Neural progenitor cell (in vitro differentiated cells): ENCODE measurements around the gene NQO2. TPM values are rescaled to one million over a fixed set of nuclear protein-coding genes. Genes with fewer than 3 reads are reported as not detected.

Experiments
- DNase-seq: peaks from one replicate; pipeline ENCODE4 v3.0.0-alpha.2; 2016; ENCODE audit warnings: low spot score
- H2AFZ ChIP-seq: fragments of 200-600 bp; sonication (generic); replicated peaks from 2 replicates; pipeline ENCODE4 v1.6.1; 2016; ENCODE audit warnings: antibody characterized with exemption
- H3F3A ChIP-seq: fragments of 200-600 bp; sonication (generic); 2 replicates; pipeline ENCODE4 v1.6.1; 2016; ENCODE audit warnings: antibody characterized with exemption, low read depth
- H3K27ac ChIP-seq: fragments of 200-600 bp; sonication (generic); 2 replicates; pipeline ENCODE4 v1.5.1; 2016; ENCODE audit warnings: mild to moderate bottlenecking
- H3K27me3 ChIP-seq: fragments of 200-600 bp; sonication (generic); 2 replicates; pipeline ENCODE4 v1.6.1; 2016; ENCODE audit warnings: mild to moderate bottlenecking, moderate library complexity
- H3K36me3 ChIP-seq: fragments of 200-600 bp; sonication (generic); 2 replicates; pipeline ENCODE4 v1.5.1; 2016
- H3K4me1 ChIP-seq: fragments of 200-600 bp; sonication (generic); 2 replicates; pipeline ENCODE4 v1.6.1; 2016; ENCODE audit warnings: mixed run types
- H3K4me2 ChIP-seq: fragments of 200-600 bp; sonication (generic); 2 replicates; pipeline ENCODE4 v1.6.1; 2016
- H3K4me3 ChIP-seq: fragments of 200-600 bp; sonication (generic); 2 replicates; pipeline ENCODE4 v1.5.1; 2016
- H3K79me2 ChIP-seq: fragments of 200-600 bp; sonication (generic); 2 replicates; pipeline ENCODE4 v1.6.1; 2016; ENCODE audit warnings: low read depth
- H3K9ac ChIP-seq: fragments of 200-600 bp; sonication (generic); 2 replicates; pipeline ENCODE4 v1.6.1; 2016
- H3K9me3 ChIP-seq: fragments of 200-600 bp; sonication (generic); 2 replicates; pipeline ENCODE4 v1.5.1; 2016; ENCODE audit warnings: low read depth
- H4K20me1 ChIP-seq: fragments of 200-600 bp; sonication (generic); 2 replicates; pipeline ENCODE4 v1.6.1; 2016; ENCODE audit warnings: low read depth
- H3K27ac Mint-ChIP-seq: 3 replicates; pipeline ENCODE4 v1.8.0; 2021; ENCODE audit warnings: mixed read lengths
- H3K27me3 Mint-ChIP-seq: 2 replicates; pipeline ENCODE4 v1.8.0; 2022; ENCODE audit warnings: low read depth, mild to moderate bottlenecking, inconsistent platforms, moderate library complexity, mixed read lengths; ENCODE audit not compliant: insufficient read depth
- H3K36me3 Mint-ChIP-seq: 3 replicates; pipeline ENCODE4 v1.8.0; 2021; ENCODE audit warnings: mixed read lengths
- H3K4me1 Mint-ChIP-seq: 3 replicates; pipeline ENCODE4 v1.8.0; 2021; ENCODE audit warnings: mixed read lengths
- H3K4me3 Mint-ChIP-seq: 3 replicates; pipeline ENCODE4 v1.8.0; 2021; ENCODE audit warnings: mild to moderate bottlenecking, moderate library complexity, mixed read lengths
- H3K9me3 Mint-ChIP-seq: 3 replicates; pipeline ENCODE4 v1.8.0; 2020; ENCODE audit warnings: mixed read lengths
- CTCF ChIP-seq: fragments of 200-600 bp; sonication (generic); IDR thresholded peaks from 2 replicates; pipeline ENCODE4 v1.5.1; 2017; ENCODE audit warnings: antibody characterized with exemption, mild to moderate bottlenecking
- EZH2 ChIP-seq: fragments of 200-600 bp; sonication (generic); IDR thresholded peaks from 2 replicates; pipeline ENCODE4 v1.6.1; 2017; ENCODE audit warnings: antibody characterized with exemption, mild to moderate bottlenecking, moderate library complexity
- EZH2phosphoT487 ChIP-seq: fragments of 200-600 bp; sonication (generic); IDR thresholded peaks from 2 replicates; pipeline ENCODE4 v1.6.1; 2017; ENCODE audit warnings: antibody characterized with exemption
- small RNA-seq: library from RNA; depleted of rRNA; stranded (forward); fragments of <200 nt; gene quantifications from one replicate; pipeline ENCODE3, GENCODE V24; 2015
- total RNA-seq: library from RNA; depleted of rRNA; stranded (reverse); fragments of >200 nt; gene quantifications from 2 replicates; pipeline ENCODE4 v1.2.3, GENCODE V29; 2015; ENCODE audit warnings: low replicate concordance

Gene NQO2
- total RNA-seq, 1 donor from 2014 or later, result 19.5 TPM

DNA sequence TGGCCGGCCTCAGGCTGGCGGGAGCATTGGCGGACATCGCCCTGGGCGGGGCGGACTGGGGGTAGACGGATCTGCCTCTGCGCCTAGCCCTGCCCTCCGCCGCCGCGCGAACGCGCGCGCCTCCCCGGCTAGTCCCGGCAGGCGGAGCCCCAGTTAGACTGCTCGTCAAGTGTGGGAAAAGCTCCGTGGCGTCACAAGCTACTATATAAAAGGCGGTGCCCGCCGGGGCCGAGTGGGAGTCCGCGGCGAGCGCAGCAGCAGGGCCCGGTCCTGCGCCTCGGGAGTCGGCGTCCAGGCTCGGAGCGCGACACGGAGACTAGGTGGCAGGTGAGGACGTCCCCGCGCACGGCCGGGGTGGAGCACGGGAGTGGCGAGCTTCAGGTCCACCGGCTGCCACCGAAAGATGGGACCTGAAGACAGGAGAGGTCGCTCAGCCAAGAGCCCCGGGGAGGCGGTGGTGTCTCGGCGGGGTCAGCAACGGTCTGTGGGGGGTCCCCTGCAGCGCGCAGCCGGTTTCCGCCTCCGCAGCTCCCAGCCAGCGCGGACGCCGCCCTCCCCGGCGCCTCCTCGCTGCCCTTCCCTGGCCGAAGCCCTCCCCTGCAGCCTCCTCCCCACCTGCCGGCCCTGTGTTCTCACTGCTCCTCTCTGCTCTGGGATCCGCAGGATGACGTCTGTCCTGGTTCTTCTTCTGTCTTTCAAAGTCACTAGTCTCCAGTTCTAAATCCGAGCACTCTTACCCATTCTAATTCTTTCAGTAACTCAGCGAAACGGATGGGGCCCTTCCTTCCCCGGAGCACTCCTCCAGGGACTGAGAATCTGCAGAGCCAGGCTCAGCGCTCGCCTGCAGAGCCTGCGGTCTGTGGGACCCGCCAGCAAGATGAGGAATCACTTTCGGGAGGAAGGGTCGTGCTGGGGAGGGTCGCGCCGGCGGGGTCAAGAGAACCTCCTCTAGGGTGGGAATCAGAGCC is 64.3 kb downstream of the NQO2 start:
- H3K27ac Mint-ChIP-seq, result peak overlapping the region; percentile 17
- peaks cover 35% of the 10 kb centered on the region for H3F3A ChIP-seq
- H3K36me3 ChIP-seq, result no peaks in the 10 kb centered on the region
- peak overlapping the region; percentile 84 for H2AFZ ChIP-seq
- peak; percentile 85 for DNase-seq
- no peaks in the 10 kb centered on the region for H4K20me1 ChIP-seq
- peaks cover 12% of the 10 kb centered on the region for H3K4me1 Mint-ChIP-seq
- H3K4me3 Mint-ChIP-seq, result peak overlapping the region; percentile 90
- no peak overlapping the region for H3K9ac ChIP-seq
- H3K4me2 ChIP-seq, result peak overlapping the region; percentile 83
- H3K9me3 ChIP-seq, result peaks cover 6% of the 10 kb centered on the region
- H3K4me3 ChIP-seq, result peak overlapping the region; percentile 58
- H3K27ac ChIP-seq, result no peak overlapping the region
- H3K79me2 ChIP-seq, result peaks cover 5% of the 10 kb centered on the region
- no peaks in the 10 kb centered on the region for H3K4me1 ChIP-seq
- H3K27me3 ChIP-seq, result peaks cover 32% of the 10 kb centered on the region
- H3K36me3 Mint-ChIP-seq, result peaks cover 9% of the 10 kb centered on the region
- H3K27me3 Mint-ChIP-seq, result peaks cover 8% of the 10 kb centered on the region
- TF ChIP-seq EZH2phosphoT487 (no peak), EZH2 (no peak), CTCF (no peak)
- peaks cover 27% of the 10 kb centered on the region for H3K9me3 Mint-ChIP-seq

DNA sequence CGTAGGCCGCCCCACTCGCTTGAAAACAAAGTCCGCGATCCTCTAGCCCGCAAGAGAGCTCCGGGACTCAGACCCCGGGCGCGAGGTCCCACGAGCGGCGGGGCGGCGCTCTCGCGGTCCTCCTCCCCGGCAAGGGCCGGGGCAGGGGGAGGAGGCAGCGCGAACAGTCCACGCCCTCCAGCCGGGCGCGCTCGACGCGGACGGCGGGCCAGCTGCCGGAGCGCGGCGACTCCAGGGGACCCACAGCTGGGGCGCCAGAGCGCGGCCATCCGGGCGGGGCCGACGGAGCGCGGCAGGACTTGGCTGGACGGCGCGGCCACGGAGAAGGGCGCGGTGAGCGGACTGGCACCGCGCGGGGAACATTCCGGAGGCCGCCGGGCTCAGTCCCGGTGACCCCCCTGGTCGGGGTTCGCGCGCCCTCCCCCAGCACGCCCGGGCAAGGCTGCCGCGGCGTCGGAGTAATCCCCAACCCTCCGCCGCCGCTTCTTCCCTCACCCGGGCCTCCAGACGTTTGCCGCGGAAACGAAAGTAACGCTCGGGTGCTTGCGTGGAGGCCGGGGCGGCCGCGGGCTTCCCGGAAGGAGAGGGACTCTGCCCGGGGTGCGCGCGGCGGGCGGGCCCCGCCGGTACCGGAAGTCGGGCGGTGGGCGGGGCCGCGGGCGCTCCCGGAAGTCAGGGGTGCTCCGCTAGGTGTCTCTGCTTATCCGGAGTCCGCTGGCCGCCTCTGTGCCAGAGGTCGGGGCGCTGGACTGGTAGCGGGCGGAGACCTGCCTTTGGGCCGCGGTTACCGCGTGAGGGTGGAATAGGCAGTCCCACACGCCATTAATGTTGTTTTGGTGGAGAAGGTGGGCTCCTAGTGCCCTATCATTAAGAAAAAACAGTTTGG is 68.9 kb downstream of the NQO2 start, which contains the start of gene RIPK1:
TSS of gene RIPK1 (plus strand) at position 166 of the 886 bp plus-strand sequence. CDS start 8,330 bp downstream, outside the sequence.
- Histone ChIP-seq H3K36me3 (no peaks in the 10 kb centered on the region), H2AFZ (peak within 1 kb of the TSS; percentile 89), H3F3A (peaks cover 45% of the 10 kb centered on the region), H3K4me1 (peaks cover 3% of the 10 kb centered on the region), H3K4me3 (peak within 1 kb of the TSS; percentile 83), H3K79me2 (peaks cover 39% of the 10 kb centered on the region), H4K20me1 (no peaks in the 10 kb centered on the region), H3K27me3 (peaks cover 18% of the 10 kb centered on the region), H3K27ac (peak within 1 kb of the TSS; percentile 71), H3K9me3 (peaks cover 6% of the 10 kb centered on the region), H3K4me2 (peak within 1 kb of the TSS; percentile 73), H3K9ac (peak within 1 kb of the TSS; percentile 16)
- Mint-ChIP-seq H3K4me1 (peaks cover 19% of the 10 kb centered on the region), H3K36me3 (peaks cover 9% of the 10 kb centered on the region), H3K27ac (peak within 1 kb of the TSS; percentile 95), H3K4me3 (peak within 1 kb of the TSS; percentile 94), H3K27me3 (peaks cover 10% of the 10 kb centered on the region), H3K9me3 (peaks cover 23% of the 10 kb centered on the region)
- TF ChIP-seq EZH2 (peak; percentile 36), CTCF (peak; percentile 23), EZH2phosphoT487 (no peak)
- DNase-seq, result peak; percentile 91

Small RNA genes lying within 50 kb of the gene (small RNA-seq; reads per million reads assigned to genes)
- not detected for gene AL133351.4

Other genes with a start within 250 kb of the NQO2 start
- gene MYLK4, start 249.0 kb upstream of the NQO2 start, total RNA-seq, result 0.25 TPM in 1 of 2 replicates, not detected in the other
- gene WRNIP1, start 234.5 kb upstream of the NQO2 start, total RNA-seq, result 25.3 and 34.5 TPM in 2 replicates
- 9.4 and 14.5 TPM in 2 replicates for gene SERPINB1, start 158.0 kb upstream of the NQO2 start, total RNA-seq
- 0.59 and 0.94 TPM in 2 replicates for gene SERPINB9, start 96.6 kb upstream of the NQO2 start, total RNA-seq
- gene SERPINB6, start 28.3 kb upstream of the NQO2 start, total RNA-seq, result 13.3 and 17.4 TPM in 2 replicates
- gene RIPK1, start 68.6 kb downstream of the NQO2 start, total RNA-seq, result 4.6 and 4.9 TPM in 2 replicates
- gene BPHL, start 118.8 kb downstream of the NQO2 start, total RNA-seq, result 44.5 TPM in 2 replicates
- 57.9 and 117 TPM in 2 replicates for gene TUBB2A, start 157.7 kb downstream of the NQO2 start, total RNA-seq
- gene TUBB2B, start 227.8 kb downstream of the NQO2 start, total RNA-seq, result 362 and 762 TPM in 2 replicates